Activated naive CD8-positive, alpha-beta T cell treated with anti-CD3 and anti-CD28 coated beads, Interleukin-2, amount 10 ng/mL, durations not matched to agents 7 days and 5 days (primary cell): ENCODE data around the gene ZBTB38. TPM values are rescaled to one million over a fixed set of nuclear protein-coding genes. Genes with fewer than 3 reads are reported as not detected.

Source experiments
- ATAC-seq: fragments of 150-1000 bp; cut with Tn5 transposase; one replicate; pipeline ENCODE4 v1.10.0; 2021; ENCODE audit warnings: low read depth, moderate library complexity
- POLR2A ChIA-PET: fragments of 350-600 bp; sonication (Branson Sonifier 250); formaldehyde crosslinking; loops from one replicate; lab custom pipeline; 2021; ENCODE audit warnings: antibody characterized with exemption; lab: Charles Lee
- DNase-seq: peaks from one replicate; pipeline ENCODE4 v3.0.0; 2021
- H3K27ac Mint-ChIP-seq: one replicate; pipeline ENCODE4 v1.8.0; 2022; ENCODE audit warnings: mild to moderate bottlenecking, mixed read lengths
- H3K27me3 Mint-ChIP-seq: one replicate; pipeline ENCODE4 v1.8.0; 2022; ENCODE audit warnings: mild to moderate bottlenecking, moderate library complexity, mixed read lengths
- H3K36me3 Mint-ChIP-seq: one replicate; pipeline ENCODE4 v1.8.0; 2021; ENCODE audit warnings: mild to moderate bottlenecking, mixed read lengths
- H3K4me1 Mint-ChIP-seq: one replicate; pipeline ENCODE4 v1.8.0; 2021; ENCODE audit warnings: mixed read lengths
- H3K4me3 Mint-ChIP-seq: one replicate; pipeline ENCODE4 v1.8.0; 2022; ENCODE audit warnings: mild to moderate bottlenecking, moderate library complexity, mixed read lengths
- H3K9me3 Mint-ChIP-seq: one replicate; pipeline ENCODE4 v1.8.0; 2021; ENCODE audit warnings: mixed read lengths
- total RNA-seq, 2 experiments: library from RNA; stranded (reverse); gene quantifications; one replicate each; pipeline ENCODE4 v1.2.3, GENCODE V29; 2021

The ZBTB38 gene, protein sequence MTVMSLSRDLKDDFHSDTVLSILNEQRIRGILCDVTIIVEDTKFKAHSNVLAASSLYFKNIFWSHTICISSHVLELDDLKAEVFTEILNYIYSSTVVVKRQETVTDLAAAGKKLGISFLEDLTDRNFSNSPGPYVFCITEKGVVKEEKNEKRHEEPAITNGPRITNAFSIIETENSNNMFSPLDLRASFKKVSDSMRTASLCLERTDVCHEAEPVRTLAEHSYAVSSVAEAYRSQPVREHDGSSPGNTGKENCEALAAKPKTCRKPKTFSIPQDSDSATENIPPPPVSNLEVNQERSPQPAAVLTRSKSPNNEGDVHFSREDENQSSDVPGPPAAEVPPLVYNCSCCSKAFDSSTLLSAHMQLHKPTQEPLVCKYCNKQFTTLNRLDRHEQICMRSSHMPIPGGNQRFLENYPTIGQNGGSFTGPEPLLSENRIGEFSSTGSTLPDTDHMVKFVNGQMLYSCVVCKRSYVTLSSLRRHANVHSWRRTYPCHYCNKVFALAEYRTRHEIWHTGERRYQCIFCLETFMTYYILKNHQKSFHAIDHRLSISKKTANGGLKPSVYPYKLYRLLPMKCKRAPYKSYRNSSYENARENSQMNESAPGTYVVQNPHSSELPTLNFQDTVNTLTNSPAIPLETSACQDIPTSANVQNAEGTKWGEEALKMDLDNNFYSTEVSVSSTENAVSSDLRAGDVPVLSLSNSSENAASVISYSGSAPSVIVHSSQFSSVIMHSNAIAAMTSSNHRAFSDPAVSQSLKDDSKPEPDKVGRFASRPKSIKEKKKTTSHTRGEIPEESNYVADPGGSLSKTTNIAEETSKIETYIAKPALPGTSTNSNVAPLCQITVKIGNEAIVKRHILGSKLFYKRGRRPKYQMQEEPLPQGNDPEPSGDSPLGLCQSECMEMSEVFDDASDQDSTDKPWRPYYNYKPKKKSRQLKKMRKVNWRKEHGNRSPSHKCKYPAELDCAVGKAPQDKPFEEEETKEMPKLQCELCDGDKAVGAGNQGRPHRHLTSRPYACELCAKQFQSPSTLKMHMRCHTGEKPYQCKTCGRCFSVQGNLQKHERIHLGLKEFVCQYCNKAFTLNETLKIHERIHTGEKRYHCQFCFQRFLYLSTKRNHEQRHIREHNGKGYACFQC (N-terminal part only)
- 10 to 100 TPM; 50.1 to 55.1 TPM for total RNA-seq

DNA sequence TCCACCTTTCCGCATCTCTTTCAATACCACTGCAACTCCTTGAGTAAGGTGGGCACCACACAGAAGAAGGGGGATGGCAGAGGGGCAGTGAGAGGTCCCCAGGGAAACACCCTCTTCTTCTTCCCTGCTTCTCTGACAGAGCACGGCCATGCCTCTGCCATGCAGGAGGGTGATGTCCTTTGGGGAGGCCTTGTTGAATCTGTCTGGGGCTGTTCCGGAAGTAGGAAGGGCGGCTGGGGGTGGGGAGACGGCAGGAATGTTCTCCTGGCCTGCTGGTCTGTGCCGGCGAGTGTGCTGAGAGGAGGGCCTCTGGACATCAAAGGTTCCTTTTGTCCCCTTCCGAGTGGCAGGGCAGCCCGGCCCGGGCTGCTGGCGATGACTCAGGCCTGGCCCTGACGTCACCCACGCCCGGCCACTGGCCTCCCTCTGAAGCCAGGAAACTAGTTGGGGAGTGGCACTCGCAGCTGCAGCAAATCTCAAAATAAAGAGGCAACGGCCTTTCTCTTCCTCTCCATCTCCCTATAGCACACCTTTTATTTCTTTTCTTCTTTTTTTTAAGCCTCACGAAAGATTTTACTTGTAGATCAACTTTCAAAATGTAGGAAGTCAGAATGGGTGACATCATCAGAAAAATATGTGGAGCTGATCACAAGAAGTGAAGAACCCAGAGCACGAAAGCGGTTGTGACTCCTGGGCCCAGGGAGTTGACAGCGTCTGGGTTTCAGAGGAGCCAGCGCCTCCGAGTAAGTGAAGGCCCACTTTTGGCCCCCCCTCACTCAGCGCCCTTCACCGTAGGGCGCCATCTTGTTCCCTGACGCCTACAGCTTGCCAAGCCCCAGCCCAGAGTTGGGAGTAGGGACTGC is at the start of gene ZBTB38:
Gene ZBTB38, plus strand, starts transcription at position 443 of the 863 bp plus-strand sequence. CDS start 73,885 bp downstream, outside the sequence.
- H3K9me3 Mint-ChIP-seq, result peaks cover 4% of the 10 kb centered on the region
- H3K4me3 Mint-ChIP-seq, result no peak within 1 kb of the TSS
- ATAC-seq (no peak), DNase-seq (no peak)
- peaks cover 2% of the 10 kb centered on the region for H3K36me3 Mint-ChIP-seq
- H3K4me1 Mint-ChIP-seq, result peaks cover 8% of the 10 kb centered on the region
- no peaks in the 10 kb centered on the region for H3K27me3 Mint-ChIP-seq
- POLR2A ChIA-PET, result interaction anchor here (0.6 to 0.7 kb wide), 2 partner anchors 45 to 82 kb away, joined by 3 read pairs; no protein-coding TSS in a partner anchor
- H3K27ac Mint-ChIP-seq, result no peak within 1 kb of the TSS

DNA sequence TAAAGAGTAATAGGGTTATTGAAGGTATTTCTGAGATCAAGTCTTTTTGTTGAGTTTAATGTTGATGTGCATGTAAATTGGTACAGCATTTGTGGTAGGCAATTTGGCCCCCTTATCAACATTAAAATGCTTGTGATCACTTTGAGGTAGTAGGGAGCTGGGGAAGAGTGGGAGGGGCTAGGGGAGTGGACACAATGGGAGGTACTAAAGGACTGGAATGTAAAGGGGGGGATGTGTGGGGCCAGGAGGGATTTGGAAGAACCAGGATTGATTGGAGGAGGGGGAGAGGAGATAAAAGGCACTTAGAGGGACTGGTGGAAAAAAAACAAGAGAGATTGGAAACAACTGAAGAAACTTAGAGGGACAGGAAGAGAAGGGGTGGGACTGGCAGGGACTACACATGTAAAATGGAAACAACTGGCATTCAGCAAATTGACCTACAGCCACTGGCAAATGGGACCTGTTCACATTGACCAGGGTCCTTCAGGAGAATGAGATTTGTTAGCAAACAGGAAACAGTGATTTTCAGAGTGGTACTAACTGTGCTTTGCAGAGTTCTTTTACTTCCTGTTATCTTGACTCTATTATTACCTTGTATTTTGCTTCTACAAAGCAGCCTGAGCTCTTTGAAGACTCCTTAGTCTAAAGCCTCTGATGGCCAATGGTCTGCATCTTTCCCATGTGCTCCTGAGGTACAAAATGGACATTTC is 47.8 kb upstream of the ZBTB38 start:
- Mint-ChIP-seq H3K4me1 (peaks cover 17% of the 10 kb centered on the region), H3K27me3 (no peaks in the 10 kb centered on the region), H3K36me3 (peaks cover 17% of the 10 kb centered on the region), H3K27ac (peak overlapping the region; percentile 73), H3K4me3 (no peak overlapping the region), H3K9me3 (peaks cover 7% of the 10 kb centered on the region)
- DNase-seq (no peak), ATAC-seq (peak; percentile 60)
- POLR2A ChIA-PET, result interaction anchor here (2.7 kb wide), 1 partner anchor 9 kb away, joined by 9 read pairs; no protein-coding TSS in a partner anchor

DNA sequence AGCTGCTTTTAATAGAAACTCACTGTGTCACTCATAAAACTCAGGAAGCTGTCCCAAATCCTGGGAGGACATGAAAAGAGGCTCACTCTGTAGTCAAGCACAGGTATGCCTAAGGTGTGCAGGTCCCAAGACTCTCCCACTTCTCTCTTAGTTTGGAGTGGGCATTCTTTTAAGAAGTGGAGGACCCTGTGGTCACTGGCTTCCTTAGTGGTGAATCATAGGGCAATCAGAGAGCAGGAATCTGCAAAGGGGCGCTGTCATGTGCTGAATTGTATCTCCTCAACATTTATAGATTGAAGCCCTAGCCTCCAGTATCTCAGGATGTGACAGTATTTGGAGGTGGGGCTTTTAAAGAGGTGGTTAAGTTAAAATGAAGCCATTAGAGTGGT is 47.2 kb upstream of the ZBTB38 start:
- H3K27ac Mint-ChIP-seq, result peak overlapping the region; percentile 73
- POLR2A ChIA-PET, result interaction anchor here (2.7 kb wide), 1 partner anchor 9 kb away, joined by 9 read pairs; no protein-coding TSS in a partner anchor

DNA sequence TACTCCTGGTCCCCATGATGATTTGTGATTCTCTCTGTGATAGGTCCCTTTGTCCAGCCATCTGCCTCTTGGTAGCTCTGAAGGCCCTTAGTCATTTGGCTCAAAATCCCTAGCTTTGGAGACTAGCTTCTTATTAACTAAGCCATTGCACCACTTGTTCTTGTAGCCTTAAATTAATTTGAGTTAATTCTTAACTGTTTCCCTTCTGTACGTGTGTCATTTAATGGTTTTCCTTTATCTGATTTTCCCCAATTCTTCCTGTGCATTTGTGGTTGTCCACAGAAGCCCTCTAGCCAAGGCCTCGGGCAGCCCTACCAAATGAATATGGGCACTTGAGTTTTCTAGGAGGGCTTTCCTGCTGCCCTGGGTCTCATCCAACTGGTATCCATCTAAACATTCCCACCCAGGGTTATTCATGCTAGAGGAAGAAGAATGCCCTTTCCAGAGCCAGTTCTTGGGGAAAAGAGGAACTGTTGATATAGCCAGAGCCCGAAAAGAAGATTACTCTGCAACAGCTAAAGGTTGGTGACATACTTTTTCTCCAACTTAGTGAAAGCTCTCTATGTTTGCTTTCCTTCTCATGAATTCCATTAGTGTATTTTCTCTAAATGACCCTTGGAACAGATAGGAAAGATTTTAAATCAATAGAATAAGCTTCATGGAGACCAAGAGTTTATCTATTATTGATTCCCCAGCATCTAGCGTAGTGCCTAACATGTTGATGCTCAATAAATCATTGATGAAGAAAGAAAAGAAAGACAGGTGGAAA is 44.2 kb upstream of the ZBTB38 start:
- H3K9me3 Mint-ChIP-seq, result peaks cover 5% of the 10 kb centered on the region
- no peak overlapping the region for H3K4me3 Mint-ChIP-seq
- peaks cover 17% of the 10 kb centered on the region for H3K4me1 Mint-ChIP-seq
- no peaks in the 10 kb centered on the region for H3K27me3 Mint-ChIP-seq
- POLR2A ChIA-PET, result no interaction called here
- ATAC-seq, result no peak
- peaks cover 14% of the 10 kb centered on the region for H3K36me3 Mint-ChIP-seq
- DNase-seq, result no peak
- no peak overlapping the region for H3K27ac Mint-ChIP-seq

More for the DNA sequence above, 47.2 kb upstream of the ZBTB38 start:
- peaks cover 17% of the 10 kb centered on the region for H3K36me3 Mint-ChIP-seq
- H3K9me3 Mint-ChIP-seq, result peaks cover 7% of the 10 kb centered on the region
- H3K4me1 Mint-ChIP-seq, result peaks cover 17% of the 10 kb centered on the region
- ATAC-seq (peak; percentile 42), DNase-seq (no peak)
- H3K4me3 Mint-ChIP-seq, result no peak overlapping the region
- no peaks in the 10 kb centered on the region for H3K27me3 Mint-ChIP-seq

DNA sequence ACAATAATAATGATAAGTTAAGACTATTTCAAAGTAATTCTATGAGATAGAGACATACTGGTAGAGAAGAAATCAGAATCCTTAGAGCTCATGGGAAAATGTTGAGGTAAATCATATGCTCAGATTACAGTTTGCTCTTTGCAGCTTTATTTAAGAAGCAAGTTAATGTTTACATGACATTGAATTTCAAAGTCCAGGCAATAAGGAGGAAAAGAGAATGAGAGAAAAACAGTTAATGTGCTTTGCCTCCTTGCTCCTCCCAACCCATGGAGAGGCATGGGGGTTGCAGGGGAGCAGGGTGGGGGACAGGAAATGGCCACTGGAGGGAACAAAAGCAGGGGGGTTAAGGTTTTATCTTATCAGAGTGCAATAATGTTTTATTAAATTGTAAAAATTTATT is 42.2 kb upstream of the ZBTB38 start:
- Mint-ChIP-seq H3K4me3 (no peak overlapping the region), H3K9me3 (no peaks in the 10 kb centered on the region), H3K27me3 (no peaks in the 10 kb centered on the region), H3K27ac (no peak overlapping the region), H3K4me1 (peaks cover 8% of the 10 kb centered on the region), H3K36me3 (peaks cover 1% of the 10 kb centered on the region)
- POLR2A ChIA-PET, result no interaction called here
- ATAC-seq, result no peak
- DNase-seq, result no peak

DNA sequence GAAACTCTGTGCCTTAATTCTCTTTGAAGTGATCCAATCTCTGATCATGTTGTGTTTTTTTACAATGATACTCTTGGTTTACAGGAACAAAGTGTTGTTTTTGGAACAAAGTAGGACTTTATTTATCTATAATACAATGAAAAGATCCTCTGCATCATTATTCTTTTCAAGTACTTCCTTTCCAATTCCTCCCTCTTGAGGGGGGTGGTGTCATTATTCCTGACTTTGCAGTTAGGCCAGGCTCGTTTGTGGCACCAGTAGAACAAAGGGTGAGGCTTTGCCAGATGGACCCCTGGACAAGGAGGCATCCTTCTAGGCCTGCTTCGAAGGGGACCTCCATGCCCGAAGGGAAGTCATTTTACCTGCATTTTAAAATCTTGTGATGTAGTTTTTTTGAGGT is 41.7 kb upstream of the ZBTB38 start:
- H3K9me3 Mint-ChIP-seq, result no peaks in the 10 kb centered on the region
- POLR2A ChIA-PET, result no interaction called here
- DNase-seq (no peak), ATAC-seq (no peak)
- H3K4me1 Mint-ChIP-seq, result peaks cover 3% of the 10 kb centered on the region
- H3K36me3 Mint-ChIP-seq, result peaks cover 1% of the 10 kb centered on the region
- H3K27ac Mint-ChIP-seq, result no peak overlapping the region
- no peak overlapping the region for H3K4me3 Mint-ChIP-seq
- H3K27me3 Mint-ChIP-seq, result no peaks in the 10 kb centered on the region

DNA sequence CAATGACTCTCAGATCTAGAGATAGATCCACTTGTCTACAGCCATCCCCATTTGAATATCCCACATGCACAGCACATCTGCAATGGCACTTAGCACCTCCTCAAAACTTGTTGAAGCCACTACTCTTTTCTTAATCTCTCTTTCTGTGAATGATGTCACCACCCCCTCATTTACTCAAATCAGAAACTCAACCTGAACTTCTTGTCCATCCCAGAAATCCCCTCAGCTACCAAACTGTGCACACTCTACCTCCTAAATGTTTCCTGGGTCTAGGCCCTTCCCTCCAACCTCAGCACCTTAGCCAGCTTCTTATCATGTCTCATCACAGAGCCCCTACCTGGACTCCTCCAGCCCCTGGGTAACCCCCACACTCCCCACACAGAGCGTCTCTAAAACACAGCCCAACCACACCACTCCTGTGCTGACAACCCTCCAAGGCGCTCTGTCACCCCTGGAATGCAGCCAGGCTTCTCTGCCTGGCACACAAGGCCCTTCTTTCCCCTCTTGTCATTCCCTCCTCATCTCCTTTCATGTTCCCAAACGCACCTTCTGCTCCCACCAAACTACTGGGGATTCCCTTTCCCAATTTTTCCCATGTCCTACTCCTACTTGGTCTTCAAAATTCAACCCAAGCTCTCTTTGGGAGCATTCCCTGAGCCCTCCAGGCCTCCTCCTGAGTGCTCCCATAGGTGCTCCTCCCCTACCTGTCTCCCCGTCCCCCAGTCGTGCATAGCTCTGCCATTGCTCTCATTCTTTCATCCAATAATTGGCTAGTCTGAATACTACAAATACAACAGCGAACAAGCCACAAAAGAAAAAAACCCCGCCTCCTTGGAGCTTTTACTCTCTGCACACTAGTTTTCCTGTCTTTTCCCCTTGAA is 39.8 kb upstream of the ZBTB38 start:
- Mint-ChIP-seq H3K36me3 (peaks cover 1% of the 10 kb centered on the region), H3K4me3 (no peak overlapping the region), H3K27ac (peak overlapping the region; percentile 10), H3K27me3 (no peaks in the 10 kb centered on the region), H3K9me3 (no peaks in the 10 kb centered on the region), H3K4me1 (no peaks in the 10 kb centered on the region)
- DNase-seq (no peak), ATAC-seq (no peak)
- POLR2A ChIA-PET, result no interaction called here

DNA sequence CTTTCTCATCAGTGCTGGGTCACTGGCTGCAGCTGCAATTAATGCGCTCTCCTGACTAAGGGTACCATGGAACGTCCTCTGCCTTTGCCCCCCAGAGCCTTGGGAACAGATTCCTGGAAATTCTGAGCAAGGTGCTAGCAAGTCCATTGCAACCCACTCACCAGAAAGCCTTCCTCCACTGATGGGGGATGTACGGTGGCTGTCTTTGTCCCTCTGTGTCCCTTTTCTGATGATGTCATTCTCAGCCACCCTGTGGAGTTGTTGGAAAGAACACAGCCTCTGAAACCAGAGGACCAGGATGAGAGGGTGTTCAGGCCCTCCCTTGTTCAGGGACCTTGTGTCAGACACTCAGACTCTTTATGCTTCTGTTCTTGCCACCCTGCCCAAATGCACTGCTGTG is 38.1 kb upstream of the ZBTB38 start:
- peaks cover 1% of the 10 kb centered on the region for H3K36me3 Mint-ChIP-seq
- no peak for ATAC-seq
- no peak overlapping the region for H3K4me3 Mint-ChIP-seq
- POLR2A ChIA-PET, result no interaction called here
- peaks cover 2% of the 10 kb centered on the region for H3K27me3 Mint-ChIP-seq
- no peaks in the 10 kb centered on the region for H3K4me1 Mint-ChIP-seq
- no peak overlapping the region for H3K27ac Mint-ChIP-seq
- DNase-seq, result no peak
- H3K9me3 Mint-ChIP-seq, result no peaks in the 10 kb centered on the region

DNA sequence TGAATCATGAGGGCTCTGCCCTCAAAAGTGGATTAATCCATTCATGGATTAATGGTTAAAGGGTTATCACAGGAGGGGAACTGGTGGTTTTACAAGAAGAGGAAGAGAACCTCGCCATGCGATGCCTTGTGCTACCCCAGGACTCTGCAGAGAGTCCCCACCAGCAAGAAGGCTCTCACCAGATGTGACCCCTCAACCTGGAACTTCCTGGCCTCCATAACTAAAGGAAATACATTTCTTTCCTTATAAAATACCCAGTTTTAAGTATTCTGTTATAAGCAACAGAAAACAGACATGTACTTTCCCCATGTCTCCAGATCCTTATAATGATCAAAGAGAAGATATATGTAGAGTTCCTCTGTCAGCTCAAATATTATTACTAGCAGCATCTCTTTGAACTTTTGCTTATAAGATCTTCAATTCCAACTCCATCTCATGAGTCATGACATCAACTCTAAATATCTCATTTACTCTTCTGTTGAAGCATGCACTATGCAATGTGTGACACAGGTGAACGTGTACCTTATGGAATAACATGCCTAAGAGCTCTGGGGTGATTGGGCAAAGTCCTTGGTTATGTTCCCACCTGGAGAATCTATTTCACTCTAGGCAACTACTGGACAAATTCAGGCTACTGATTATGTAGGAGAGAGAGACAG is 37.5 kb upstream of the ZBTB38 start:
- POLR2A ChIA-PET, result no interaction called here
- H3K36me3 Mint-ChIP-seq, result peaks cover 1% of the 10 kb centered on the region
- H3K9me3 Mint-ChIP-seq, result no peaks in the 10 kb centered on the region
- H3K4me1 Mint-ChIP-seq, result no peaks in the 10 kb centered on the region
- peaks cover 2% of the 10 kb centered on the region for H3K27me3 Mint-ChIP-seq
- no peak overlapping the region for H3K27ac Mint-ChIP-seq
- DNase-seq, result no peak
- H3K4me3 Mint-ChIP-seq, result no peak overlapping the region
- ATAC-seq, result no peak

DNA sequence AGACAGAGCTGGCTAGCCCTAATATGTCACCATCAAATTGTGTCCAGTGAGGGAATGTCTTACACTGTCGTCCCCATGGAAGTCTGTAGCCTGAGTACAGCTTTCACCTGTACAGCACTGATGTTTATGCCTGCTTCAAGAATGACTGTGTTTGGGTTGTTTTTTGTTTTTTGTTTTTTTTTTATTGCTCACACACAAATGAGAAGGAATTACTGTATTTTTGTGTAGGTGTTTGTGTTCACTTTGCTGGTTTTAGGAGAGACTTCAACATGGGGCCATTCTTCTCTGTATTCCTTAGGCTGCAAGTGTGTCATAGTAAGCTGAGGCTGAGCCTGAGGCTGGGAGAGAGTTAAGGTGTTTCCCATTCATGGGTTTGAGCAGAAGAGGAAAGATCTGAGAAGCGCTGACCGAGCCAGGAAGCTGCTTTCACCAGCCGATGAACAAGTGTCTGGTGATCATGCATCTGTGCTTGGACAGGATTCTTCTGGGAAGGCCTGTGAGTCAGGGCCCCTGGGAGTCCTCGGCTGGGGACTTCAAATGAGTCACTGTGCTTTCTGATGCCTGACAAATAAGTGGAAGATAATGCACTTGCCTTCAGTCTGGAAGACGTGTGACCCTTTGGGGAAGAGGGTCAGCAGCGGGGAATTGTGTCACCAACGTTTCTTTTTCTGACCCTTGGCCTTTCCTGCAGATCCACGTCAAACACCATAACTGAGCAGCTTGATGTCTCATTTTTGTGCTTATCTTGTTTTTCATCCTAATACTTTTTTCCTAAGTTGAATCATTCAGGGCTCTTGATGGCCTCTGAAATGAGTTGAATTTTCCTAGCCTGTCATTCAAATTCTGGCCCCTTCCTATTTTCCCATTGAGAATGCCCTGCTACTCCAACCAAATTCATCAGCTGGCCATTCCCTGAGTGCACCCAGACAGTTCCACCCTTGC is 36.7 kb upstream of the ZBTB38 start:
- Mint-ChIP-seq H3K27me3 (peaks cover 2% of the 10 kb centered on the region), H3K9me3 (no peaks in the 10 kb centered on the region), H3K4me1 (no peaks in the 10 kb centered on the region), H3K27ac (no peak overlapping the region), H3K36me3 (peaks cover 1% of the 10 kb centered on the region), H3K4me3 (no peak overlapping the region)
- ATAC-seq (no peak), DNase-seq (no peak)
- POLR2A ChIA-PET, result no interaction called here
